ENCODE results near the gene HLA-DRB1.
A peak's percentile ranks its signal among the peaks of the same experiment; 100 is the strongest.
"Not testable (repeated sequence)": the region's sequence is repeated elsewhere in the genome, so short reads cannot be mapped to it uniquely, and the experiment has no call there.

HLA-DRB1 gene

DNA sequence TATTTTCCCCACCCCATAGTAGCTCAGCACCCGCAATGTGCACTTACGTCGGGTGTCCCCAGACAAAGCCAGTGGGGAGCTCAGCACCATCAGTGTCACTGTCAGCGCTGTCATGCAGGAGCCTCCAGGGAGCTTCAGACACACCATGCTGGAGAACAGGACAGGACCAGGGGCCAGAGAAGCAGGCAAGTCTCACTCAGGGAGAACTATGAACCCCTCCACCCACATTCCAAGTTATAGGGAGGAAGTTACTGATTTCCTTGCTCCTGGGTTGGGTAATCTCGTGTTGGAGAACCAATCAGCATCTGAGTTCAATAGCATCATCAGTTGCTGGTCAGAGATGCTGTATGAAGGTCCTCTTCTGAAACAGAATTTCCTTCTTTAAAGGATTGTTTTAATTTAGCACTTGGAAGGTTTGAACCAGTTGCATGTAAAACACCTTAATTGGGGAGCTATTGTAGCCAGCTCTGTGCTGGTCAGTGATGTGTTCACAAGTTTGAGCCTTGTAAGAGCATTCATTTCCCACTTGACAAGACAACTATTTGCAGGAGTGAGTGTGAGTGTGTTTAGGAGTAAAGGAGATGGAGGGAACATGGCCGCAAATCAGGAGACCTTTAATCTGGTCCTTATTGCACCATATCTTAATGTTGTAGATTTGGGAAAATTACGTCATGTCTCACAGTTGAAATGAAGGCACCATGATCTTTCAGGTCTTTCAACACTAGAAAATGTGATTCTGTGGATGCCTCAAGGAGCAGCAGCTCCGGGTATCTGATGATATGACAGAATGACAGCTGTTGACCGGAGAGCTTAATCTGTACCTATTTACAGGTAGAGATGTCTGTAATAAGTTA lies at the start of gene HLA-DRB1:
HLA-DRB1 (minus strand) TSS at position 253 of the 854 bp plus-strand sequence; CDS start at position 147, 106 bp downstream.
- peak; percentile 13 to 21 for DNase-seq

DNA sequence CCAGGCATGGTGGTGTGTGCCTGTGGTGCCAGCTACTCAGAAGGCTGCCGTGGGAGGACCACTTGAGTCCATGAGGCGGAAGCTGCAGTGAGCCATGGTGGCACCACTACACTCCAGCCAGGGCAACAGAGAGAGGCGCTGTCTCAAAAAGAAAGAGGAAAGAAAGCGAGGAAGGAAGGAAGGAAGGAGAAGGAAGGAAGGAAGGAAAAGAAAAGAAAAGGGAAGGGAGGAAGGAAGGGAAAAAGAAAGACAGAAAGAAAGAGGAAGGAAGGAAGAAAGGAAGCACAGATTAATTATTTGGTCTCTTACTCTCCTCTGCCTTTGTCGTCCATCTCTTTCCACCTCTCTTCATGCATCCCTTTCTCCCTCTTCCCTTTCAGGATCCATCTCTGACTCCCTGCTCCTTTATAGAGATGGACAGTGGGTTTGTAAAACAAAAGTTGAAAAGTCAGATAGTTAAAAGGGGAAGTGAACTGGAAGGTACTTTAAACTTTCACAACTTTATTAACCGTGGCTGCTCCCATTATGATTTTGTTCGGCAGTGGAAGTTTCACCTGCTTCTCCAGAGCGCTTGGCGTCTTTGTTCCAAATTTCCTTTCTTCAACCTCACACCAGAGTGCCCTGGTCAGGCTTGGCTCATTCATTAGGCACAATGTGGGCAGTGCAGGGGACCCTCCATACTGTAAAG lies 49.0 kb upstream of the HLA-DRB1 start:
- no peak for DNase-seq

DNA sequence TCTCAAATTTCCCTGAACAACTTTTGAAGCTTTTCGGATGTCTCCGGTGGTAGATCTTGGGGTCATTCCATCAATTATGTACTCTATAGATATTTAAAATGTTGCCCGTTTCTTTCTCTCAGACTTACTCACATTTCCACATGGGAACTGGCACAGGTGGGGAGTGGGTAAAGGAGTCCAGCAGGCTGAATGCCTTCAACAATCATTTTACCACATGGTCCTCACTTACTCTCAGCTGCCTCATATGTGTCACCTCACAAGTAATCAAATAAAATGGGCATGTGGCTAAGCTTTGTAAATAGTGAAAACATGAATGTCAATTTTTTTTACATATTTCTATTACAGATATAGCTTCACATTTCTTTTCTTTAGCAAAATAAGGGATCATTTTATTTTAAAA lies 48.2 kb upstream of the HLA-DRB1 start:
- DNase-seq: no peak

DNA sequence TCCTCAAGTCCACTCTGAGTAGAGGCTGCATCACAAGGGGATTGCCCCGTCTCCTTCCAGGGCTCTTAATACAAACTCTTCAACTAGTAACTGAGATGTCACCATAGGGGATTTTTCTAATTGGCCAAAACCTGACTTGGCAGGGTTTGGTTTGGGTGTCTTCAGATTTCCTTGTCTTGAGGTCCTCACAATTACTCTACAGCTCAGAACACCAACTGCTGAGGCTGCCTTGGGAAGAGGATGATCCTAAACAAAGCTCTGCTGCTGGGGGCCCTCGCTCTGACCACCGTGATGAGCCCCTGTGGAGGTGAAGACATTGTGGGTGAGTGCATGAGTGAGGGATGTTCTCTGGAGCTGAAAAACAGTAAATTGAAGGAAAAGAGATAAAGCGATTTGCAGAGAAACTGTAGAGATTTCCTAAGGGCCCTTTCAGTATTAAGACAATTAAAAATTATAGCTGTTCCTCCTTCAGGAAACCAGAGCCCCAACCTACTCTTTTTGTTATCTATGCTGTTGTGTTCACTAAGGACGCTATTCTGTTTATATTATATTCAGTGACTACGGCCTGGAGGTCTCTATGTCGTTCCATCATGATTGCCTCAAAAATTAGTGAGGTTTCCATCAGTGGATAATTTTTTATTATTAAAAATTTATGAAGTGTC lies 47.7 kb upstream of the HLA-DRB1 start, which contains the start of gene HLA-DQA1:
HLA-DQA1 (plus strand) TSS at position 188 of the 662 bp plus-strand sequence; CDS start at position 241, 53 bp downstream.
- DNase-seq: no peak

DNA sequence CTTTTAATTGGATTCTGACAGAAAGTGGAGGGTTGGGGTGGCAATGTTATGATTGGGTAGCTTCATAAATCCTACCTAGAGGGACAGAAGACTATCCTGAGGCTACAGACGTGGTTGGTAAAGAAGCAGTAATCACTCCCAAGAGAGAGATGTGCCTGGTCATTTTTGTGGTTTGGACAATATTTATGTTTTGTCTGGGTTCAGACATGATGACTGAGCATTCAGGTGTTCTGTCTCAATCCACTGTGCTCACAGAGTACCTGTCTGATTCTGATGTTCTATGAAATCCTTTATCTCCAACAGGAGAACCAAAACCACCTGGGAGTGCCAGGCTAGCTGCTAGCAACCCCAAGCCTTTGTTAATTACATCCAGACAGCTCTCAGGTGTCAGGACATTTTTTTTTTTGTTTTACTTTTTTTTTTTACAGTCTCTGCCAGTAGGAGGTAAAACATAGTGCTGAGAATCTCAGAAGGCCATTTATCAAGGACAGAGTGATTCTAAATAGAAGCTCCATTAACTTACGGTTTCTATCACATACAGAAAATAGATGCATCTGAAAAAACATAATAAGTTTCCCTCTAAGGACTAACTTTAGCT lies 46.0 kb upstream of the HLA-DRB1 start:
- DNase-seq: no peak

DNA sequence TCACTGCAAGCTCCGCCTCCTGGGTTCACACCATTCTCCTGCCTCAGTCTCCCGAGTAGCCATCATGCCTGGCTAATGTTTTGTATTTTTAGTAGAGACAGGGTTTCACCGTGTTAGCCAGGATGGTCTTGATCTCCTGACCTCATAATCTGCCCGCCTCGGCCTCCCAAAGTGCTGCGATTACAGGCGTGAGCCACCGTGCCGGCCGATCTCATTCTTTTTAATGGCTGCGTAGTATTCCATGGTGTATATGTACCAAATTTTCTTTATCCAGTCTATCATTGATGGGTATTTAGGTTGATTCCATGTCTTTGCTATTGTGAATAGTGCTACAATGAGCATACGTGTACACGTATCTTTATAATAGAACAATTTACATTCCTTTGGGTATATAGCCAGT lies 40.1 kb upstream of the HLA-DRB1 start:
- not testable (repeated sequence) for DNase-seq

DNA sequence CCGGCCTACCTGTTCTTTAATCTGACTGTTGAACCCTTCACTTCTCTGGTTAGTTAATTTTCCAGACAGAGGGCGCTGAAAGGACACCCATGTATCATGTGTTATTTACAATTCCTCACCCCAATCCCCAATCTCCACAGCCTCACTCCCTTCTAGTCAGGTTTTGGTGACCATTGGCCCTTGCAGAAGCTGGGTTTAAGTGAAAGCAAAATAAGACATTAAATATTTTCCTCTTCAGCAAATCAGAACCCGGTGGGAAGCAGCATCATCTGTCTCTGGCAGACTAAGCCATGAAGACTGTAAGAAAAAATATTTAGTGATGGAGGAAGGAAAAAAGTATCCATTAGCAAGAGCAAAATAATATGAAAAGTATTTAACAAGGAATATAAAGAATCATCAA lies 38.2 kb upstream of the HLA-DRB1 start:
- no peak for DNase-seq

DNA sequence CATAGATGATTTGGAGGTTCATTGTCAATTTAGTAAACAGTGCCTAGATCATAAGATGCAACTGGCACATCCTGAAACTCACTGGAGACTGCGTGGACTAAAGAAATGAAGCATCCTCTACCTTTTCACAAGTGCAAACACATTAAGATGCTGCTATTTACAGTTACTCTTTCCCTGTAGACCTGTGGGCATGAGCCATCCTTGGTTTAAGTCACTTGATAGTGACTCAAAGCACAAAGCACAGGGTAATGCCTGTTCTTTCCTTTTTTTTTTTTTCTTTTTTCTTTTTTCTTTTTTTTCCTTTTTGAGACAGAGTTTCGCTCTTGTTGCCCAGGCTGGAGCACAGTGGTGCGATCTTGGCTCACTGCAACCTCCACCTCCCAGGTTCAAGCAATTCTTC lies 37.6 kb upstream of the HLA-DRB1 start:
- no peak for DNase-seq

DNA sequence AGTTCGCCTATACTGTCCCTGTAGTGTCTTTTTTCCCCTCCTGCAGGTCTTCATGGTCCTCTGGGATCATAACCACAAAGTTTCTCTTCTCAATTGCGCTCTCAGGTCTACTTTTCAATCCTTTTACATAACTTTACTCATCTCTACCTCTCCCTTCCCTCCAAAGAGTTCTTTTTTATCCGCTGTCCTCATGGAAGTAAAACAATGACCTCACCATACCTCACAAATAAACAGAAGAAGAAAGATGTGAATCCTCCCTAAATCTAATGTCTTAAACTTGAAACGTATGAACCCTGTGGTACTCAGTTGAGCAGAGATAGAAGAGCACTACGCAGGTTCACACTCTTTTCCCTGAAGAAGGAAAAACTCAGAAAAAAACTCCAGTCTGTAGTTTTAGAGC lies 35.5 kb upstream of the HLA-DRB1 start:
- no peak for DNase-seq

DNA sequence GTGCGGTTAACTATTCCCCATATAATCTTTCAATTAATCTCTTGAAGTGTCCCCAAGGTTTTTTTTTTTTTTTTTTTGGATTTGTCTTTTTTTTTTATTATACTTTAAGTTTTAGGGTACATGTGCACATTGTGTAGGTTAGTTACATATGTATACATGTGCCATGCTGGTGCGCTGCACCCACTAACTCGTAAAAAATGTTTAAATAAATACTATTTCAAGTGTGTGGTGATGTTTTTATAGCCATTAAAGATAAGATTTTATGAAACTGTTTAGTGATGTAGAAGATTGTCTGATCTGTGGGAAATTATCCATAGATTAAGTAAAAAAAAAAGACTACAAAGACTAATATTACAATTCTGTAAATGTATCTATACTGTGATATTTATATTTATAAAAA lies 34.9 kb upstream of the HLA-DRB1 start:
- DNase-seq: no peak

DNA sequence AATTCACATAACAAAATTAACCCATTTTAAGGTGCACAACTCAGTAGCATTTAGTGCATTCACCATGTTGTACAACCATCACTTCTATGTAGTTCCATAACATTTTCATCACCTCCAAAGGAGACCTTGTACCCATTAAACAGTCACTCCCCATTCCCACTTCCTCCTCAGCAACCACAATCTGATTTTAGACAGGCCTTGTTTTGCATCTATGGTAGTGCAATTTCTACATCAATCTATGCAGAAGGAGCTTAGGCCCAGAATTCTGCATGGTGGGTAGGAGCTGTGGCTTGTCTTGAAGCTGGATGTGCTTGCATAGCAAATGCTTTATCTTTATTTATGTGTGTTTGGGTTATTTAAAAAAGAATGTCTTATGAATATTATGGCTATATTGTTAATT lies 34.0 kb upstream of the HLA-DRB1 start:
- no peak for DNase-seq

DNA sequence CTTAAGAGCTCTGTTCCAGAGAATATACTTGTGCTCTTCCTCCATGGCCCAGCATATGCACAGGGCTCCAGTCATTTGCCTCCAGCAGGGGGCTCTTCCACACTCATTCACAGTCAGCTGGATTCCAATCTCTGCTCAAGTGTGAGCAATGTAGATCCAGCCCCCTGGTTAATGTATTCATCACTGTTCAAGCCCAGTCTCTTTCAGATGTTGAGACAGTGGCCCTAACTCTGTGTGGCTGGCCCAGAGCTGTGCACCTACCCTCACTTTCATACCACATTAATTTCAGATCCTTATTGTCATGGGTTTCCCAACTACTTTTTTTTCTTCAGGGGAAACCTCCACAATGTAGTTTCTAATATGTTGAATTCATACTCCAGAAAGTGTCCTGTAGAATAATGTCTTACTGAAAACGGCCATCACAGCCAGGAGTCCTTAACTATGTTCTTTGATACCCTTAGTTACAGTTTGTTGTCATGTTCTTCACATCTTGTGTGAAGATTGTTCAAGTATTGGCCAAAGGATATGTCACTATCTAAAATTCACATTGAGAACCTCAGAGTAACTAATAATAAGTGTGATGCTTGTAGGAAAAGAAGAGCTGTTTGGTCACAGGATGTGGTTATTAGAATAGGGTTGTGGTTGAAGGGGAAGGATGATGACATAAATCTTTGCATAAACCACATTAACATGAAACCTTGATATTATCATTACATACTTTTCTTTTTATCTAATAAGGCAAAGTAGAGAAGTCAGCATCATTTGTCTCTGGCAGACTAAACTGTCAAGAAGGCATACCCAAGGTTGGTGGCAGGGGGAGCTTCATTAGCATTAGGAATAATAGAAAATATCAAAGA lies 33.1 kb upstream of the HLA-DRB1 start:
- DNase-seq: peak; percentile 40 to 46

DNA sequence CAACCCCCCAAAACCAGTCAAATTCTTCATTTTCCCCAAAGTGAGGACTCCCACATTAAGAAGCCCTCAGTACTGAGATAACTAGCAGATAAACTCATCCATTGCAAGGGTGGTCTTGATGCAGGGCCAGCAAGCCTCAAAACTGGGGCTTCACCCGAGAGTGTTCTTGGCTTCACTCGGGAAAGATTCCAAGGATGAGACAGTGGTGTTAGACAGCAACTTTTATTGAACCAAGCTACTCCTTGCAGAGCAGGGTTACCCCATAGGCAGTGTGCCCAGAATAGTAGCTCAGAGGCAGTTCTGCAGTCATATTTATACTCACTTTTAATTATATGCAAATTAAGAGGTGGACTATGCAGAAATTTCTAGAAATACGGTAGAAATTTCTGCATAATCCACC lies 31.7 kb upstream of the HLA-DRB1 start:
- DNase-seq: no peak

DNA sequence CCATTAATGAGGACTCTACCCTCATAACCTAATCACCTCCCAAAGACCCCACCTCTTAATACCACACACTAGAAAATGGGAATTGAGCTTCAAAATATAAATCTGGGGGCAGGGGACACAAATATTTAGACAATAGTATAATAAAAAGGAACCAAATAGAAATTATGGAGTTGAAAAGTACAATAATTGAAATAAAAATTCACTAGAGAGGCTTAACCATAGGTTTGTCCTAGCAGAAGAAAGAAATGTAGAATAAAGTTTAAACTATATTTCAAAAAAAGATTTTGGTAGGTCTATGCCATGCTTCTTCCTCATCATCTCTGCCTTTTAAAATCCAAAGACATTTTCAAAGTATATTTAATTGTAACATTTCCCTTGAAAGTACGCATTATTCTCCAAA lies 28.1 kb upstream of the HLA-DRB1 start:
- DNase-seq: no peak

DNA sequence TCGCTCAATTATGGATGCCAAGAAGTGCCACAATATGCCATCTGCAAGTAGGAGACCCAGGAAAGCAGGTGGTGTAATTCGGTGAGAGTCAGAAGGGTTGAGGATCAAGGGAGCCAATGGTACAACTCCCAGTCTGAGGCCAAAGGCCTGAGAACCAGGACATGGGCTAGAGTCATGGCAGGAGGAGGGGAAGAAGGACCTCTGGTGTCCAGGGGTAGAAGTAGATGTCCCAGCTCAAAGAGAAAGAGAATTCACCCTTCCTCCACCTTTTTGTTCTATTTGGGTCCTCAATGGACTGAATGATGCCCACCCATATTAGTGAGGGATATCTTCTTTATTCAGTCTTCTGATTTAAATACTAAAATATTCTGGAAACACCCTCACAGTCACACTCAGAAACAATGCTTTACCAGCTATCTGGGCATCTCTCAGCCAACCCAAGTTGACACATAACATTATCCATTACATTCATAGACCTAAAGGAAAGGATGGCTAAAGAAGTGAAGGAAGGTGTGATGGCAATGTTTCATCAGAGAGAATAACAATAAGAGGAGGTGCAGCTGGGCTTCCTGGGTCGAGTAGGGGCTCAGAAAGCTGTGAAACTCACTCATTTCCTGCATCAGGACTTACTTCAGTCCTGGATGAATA lies 26.4 kb upstream of the HLA-DRB1 start:
- DNase-seq: no peak

DNA sequence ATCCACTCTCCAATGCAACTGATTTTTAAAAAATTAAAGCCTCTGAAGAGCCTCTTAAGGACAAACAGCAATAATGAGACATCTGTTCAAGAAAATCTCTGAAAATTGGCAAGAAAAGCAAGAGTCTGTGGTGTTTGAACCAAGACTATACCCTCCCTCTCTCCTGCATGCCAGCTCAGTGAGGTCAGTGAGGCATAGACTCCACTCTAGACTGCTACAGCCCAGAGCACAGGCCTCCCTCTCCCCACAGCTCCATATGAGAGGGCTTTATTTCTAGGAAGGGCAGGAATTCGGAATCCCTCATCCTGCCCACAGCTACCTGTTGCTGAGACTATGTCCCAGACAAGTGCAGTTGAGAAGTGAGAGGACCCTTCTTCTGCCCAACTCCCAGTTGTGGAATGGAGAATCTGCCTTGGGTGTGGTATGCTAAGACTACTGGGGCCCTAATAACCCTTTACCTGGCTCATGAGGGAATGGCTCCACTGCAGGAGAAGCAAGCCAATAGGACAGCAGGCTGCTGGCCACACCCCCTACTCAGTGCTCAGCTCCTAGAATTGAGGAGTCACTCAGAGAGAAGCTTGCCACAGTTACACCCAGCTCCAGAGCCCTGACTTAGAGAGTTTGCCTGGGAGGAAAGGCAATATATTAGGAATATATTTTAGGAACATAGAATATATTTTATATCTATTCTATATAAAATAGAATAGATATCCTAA lies 24.9 kb upstream of the HLA-DRB1 start:
- no peak for DNase-seq

DNA sequence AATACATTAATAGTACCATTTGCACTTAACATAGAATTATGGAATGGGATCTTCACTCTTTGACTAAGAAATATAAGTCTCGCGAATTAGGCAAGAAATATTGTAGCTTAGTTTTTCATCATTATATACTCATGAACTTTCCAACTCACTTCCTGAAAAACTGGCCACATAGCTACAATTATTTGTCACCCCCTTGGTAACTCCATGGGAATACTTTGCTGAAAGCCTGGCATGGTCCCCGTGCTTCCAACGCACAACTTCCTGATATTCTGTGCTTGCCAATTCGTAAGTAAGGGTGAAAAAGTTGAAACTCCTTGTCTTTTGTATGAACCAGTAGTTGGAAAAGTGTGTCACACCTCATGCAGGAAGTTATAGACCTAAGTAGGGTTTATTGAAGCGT lies 23.8 kb upstream of the HLA-DRB1 start:
- no peak for DNase-seq

DNA sequence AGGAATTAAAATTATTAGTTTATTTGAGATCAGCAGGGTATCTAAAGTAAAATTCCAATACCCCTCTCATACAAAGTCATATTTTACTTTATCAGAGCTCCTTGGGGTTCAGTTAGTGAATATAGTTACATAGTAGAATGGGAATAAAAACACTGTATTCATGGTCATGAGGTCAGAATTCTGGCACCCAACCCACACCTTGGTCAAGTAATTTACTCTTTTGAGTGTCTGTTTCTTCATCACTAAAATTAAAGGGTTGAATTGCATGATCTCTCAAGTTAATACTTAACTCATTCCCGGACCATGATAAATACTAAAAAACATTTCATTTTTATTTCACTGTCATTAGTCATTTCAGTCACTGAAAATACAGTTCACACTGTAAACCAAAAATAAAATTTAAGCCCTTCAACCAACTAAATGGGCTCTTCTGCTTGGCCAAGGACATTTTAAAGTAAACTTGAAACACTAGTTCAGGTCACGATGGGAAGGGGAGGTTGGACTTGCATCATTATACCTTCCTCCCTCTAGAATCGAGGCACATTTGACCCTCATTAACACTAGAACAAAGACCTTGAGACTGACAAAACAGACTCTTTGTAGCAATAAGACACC lies 21.1 kb upstream of the HLA-DRB1 start:
- DNase-seq: no peak

DNA sequence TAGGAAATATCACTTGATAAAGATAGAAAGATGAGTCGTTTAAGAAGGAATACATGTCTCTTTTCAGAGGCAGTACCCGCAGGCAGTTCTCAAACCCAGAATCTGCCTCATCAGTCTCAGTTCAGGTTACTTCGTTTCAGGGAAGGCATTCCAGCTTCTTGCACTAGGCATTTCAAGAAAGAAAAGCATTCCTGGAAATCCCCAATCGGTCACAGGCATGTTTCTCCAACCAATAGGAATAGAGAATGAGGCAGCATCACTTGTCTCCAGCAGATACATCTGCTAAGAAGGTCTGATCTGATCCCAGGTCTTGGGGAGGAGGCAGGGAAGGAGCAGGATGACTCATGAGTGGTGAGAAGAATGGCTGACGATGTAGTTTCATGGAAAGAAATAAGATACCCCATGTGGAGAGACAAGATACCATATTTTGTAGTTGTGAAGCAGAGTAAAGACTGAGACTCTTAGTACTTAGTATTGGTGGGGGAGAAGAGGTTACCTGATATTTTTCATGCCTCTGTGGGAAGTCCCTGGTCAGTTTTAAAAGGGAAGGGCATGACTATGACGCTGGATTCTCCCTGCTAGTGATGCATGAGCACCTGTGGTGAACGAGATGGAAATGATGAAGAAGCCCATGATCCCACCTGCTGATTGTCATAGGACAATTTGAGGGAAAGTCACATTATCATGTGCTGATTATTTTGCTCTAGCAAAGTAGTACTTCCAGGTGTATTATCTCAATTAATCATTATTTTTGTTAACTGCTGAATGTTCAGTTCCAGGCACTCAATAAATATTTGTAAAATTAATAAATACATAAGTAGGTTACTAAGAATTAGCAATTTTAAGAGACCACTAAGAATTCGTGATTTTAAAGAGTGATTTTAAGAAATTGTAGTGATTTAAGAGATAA lies 20.3 kb upstream of the HLA-DRB1 start:
- DNase-seq: peak; percentile 17 to 44

DNA sequence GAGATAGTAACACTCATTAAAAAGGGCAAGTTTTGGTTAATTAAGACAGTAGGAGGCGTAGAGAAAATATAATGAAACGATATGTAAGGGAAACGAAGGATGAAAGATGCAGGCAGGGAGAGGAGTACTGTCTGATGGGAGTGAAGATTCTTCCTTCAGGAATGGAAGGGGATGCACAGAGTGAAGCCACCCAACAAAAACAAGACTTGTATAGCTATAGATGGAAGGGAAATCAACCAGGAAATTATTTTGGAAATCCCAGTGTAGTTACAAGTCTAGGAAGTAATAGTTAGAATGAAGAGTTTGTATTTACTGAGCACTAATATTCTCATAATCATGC lies 19.7 kb upstream of the HLA-DRB1 start:
- DNase-seq: no peak
